HG02798 (cell line): ENCODE results near the gene COX4I1.
"Not testable (repeated sequence)": the region's sequence is repeated elsewhere in the genome, so short reads cannot be mapped to it uniquely, and the experiment has no call there.

Experiments
- ATAC-seq: cut with Tn5 transposase; IDR thresholded peaks from one replicate; pipeline ENCODE4 v1.9.1; 2021; ENCODE audit warnings: mild to moderate bottlenecking; ENCODE audit not compliant: unreplicated experiment, poor library complexity

Gene COX4I1

DNA sequence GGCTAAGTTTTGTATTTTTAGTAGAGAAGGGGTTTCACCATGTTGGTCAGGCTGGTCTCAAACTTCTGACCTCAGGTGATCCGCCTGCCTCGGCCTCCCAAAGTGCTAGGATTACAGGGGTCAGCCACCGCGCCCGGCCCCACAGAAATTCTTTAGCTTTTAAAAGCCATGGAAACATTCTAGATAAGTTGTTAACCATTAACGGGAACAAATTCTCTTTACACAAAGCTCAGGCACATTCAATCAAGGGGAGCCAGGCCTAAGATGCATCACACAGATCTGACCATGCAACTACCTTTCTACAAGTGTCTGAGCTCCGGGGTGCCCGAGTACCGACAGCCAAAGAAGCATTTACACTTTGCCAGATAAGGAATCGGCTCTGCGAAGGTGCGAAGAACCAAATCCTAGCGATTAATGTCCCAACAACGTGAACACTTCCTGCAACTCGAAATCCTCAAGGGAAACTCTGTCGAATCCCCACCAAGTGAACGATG is 1.2 kb upstream of the COX4I1 start:
- no peak for ATAC-seq

DNA sequence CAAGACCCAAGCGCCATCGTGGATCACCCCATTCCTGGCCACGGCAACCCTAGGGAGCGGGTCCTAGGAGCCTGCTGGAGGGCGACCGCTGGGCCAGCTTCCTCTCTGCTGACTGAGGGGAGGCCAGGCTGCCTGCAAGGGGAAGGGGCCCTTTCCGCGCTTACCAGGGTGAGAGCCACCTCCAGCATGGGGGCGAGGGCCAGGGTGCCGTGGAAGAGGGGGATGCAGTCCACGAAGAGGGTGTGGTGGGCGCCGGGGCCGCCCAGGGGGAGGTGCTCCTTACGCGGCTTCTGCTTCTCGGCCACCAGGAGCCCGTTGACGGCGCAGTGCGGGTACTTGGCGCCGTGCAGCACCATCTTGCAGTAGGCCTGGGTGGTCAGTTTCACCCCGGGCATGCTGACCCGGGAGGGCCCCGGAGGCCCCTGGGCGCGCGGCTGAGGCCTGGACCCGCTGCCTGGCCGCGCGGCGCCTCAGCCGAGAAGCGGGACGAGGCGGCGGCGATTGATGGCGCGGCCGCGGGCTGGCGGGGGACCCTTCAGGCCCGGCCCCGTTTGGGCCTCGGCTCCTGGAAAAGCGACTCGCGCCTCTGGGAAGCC is 496 bp upstream of the COX4I1 start:
- peak; percentile 28 for ATAC-seq

DNA sequence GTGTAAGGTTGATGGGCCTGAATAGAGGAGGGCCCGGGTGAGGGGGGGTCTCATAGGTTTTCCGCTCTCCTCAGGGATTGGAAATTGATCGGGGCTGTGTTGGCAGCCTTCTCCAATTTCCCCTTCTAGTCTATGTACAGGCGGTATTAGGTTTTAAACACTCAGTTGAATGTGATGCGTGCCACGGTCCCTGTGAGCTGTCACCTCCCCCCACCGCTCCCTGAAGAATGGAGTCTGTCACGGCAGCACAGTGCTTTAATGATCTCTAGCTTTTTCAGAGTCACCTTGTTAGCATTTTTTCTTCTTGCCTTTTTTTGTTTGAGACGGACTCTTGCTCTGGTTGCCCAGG is 800 bp downstream of the COX4I1 start:
- ATAC-seq, result no peak

GRCh38 chr16:85803570-85803969 is 4.1 kb downstream of the COX4I1 start:
- ATAC-seq, result no peak

DNA sequence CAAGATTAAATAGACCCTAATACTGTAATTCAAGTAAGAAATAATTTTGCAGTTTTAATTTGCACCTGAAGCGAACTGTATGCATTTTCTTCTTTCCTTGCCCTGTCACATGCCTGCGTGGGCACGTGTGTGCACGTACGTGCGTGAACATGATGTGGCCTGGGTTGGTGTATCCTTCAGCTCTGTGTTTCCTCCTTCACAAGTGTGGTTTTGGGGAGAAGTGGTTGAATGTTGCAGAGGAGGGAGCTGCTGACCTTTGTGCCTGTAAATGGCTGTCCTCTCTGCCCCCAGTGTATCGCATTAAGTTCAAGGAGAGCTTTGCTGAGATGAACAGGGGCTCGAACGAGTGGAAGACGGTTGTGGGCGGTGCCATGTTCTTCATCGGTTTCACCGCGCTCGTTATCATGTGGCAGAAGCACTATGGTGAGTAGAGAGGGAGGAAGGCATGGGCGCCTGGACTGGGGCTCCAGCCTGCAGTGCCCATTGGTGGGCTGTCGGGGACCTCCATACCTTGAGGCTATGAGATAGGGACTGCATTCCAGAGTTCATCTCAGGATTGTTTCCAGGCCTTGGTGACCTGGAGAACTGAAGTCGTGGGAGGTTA is 6.0 kb downstream of the COX4I1 start:
- ATAC-seq, result no peak

DNA sequence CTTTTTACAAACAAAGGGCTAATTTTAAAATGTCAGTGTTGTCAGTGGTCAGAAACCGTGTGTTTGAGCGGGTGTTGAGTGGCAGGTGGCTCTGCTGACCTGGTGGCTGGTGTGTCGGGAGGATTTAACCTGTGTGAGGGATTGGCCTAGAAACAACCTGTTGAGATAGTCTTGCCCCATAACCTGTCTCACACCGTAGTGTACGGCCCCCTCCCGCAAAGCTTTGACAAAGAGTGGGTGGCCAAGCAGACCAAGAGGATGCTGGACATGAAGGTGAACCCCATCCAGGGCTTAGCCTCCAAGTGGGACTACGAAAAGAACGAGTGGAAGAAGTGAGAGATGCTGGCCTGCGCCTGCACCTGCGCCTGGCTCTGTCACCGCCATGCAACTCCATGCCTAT is 7.0 kb downstream of the COX4I1 start:
- ATAC-seq, result no peak

GRCh38 chr16:85807340-85807739 is 7.8 kb downstream of the COX4I1 start:
- not testable (repeated sequence) for ATAC-seq

GRCh38 chr16:85808104-85808503 is 8.6 kb downstream of the COX4I1 start:
- not testable (repeated sequence) for ATAC-seq

- no peak for ATAC-seq
These were observed 9.4 kb downstream of the COX4I1 start for GRCh38 chr16:85808926-85809325.

DNA sequence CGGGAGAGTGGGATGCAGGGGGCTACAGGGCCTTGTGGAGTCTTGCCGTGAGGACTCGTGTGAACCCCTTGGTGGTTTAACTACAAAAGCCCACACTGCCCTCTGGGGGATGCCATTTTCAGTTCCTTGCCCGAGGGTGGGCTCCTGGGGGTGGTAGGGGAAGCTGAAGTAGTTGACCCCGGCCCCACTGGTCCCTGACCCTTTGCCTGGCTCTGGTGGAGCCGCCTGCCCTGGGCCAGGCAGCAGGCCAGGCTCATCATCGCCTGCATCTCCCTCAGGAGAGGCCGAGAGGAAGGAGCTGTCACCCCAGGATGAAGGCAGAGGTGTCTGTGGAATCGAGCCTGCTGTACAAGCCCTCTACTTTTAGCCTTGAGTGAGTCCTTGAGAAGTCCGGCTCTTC is 10.2 kb downstream of the COX4I1 start:
- ATAC-seq, result no peak

- ATAC-seq, result no peak
These were observed 10.7 kb downstream of the COX4I1 start for GRCh38 chr16:85810097-85810741.

- no peak for ATAC-seq
These were observed 11.2 kb downstream of the COX4I1 start for GRCh38 chr16:85810742-85811115.

DNA sequence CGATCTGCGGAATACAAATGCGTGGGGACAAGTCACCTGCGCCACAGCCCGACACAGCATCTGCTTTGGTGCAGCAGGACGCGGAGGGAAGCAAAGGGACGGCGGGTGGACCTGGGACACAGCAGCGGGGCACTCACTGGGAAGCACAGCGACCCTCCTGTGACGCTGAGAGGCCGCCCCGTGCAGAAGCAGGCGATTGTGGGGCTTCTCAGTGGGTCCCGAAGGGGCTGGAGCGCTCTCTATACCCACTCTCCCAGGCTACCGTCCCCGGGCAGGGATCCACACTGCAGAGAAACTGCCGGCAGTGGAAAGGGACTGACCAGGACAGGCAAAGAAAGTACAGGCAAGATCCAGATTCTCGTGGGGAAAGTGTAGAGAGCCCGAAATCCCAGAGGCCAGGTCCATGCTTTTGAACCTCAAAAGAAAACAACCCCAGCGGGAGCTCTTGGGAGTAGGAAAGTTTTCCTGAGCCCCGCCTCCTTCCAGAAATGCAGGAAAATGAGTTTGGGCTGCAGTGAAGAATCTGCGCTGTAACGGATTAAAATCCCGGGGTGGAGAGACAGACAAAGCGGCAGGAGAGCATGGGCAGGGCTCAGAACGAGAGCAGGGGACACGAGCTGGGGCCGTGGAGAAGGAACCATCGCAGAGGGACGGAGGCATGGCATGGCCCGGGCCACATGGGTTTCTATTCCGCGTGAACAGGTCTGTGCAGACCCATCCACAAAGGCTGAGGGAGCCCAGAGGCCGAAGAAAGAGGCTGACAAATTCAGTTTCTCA is 12.7 kb downstream of the COX4I1 start:
- ATAC-seq, result no peak

DNA sequence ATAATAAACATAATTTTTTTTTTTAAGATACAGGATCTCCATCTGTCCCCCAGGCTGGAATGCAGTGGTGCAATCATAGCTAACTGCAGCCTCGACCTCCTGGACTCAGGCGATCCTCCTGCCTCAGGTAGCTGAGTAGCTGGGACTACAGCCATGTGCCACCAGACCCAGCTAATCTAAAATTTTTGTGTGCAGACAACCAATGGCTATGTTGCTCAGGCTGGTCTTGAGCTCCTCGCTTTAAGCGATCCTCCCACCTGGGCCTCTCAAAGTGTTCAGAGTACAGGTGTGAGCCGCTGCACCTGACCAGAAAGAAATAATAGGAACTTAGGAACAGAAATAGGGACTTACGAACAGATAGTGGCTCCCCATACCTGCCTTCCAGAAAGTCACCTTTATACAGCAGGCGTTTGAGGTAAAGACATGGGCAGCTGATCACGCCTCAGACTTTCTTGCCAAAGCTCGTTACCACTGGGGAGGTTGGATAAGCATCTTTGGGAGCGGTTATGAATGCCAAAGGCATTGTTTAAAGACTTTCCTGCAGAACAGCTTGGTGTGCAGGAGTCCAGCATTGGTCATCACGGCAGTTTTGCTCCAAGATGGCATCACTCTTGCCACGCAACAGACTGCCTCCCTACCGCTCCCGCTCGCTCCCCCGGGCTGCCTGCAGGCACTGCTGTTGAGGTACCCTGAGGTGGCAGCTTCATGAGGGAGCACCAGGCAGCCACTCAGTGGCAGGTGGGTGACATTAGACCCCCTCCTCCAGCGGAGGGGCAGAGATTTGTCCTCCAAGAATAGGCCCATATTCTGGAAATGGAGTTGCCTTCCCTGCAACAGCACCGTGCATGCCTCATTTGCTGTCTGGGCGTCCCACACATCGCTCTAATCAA is 13.6 kb downstream of the COX4I1 start:
- ATAC-seq, result no peak

DNA sequence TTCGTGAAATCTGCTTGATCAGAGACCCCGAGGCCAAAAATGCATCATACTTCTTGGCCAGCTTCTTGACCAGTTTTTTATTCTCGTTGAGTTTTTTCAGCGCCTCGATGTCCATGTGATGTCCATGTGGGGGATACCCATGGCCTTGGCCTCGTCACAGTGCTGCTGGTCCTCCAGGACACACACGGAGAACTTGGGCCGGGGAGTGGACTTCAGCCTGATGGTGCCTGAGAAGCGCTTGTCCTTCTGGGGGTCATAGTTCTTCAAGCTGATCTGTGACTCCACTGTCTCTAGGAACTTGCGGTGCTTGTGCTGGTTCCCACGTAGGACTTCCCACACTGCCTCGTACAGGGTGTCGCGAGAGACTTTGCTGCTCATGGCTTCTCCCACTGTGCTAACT is 16.7 kb downstream of the COX4I1 start:
- no peak for ATAC-seq

DNA sequence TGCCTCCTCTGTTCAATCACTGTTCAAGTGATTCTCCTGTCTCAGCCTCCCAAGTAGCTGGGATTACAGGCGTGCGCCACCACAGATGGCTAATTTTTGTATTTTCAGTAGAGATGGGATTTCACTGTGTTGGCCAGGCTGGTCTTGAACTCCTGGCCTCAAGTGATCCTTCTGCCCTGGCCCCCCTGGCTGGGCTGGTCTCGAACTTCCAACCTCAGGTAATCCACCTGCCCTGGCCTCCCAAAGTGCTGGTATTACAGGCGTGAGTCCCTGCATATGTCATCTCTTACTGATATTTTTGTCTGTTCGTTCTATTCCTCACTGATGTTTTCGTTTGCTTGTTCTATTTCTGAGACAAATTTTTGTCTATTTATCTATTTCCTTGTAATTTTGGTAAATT is 17.7 kb downstream of the COX4I1 start:
- ATAC-seq, result not testable (repeated sequence)

GRCh38 chr16:85819245-85819644 is 19.8 kb downstream of the COX4I1 start:
- peak; percentile 59 for ATAC-seq

DNA sequence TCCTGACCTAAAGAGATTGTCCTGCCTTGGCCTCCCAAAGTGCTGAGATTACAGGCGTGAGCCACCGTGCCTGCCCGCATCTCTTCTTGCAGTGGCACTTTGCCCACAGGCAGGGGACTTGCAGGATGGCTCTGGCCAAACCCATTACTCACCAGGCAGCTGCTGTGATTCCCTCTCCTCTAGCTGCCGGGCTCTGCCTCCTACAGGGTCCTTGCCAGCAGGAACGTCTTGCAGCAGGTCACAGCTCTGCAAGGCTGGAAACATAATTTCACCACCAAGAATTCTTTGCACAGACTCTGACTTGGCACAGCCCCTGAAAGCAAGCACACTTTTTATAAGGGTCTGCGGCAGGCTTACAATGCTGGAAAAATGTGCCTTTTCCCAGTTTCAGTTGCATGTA is 20.3 kb downstream of the COX4I1 start:
- no peak for ATAC-seq

DNA sequence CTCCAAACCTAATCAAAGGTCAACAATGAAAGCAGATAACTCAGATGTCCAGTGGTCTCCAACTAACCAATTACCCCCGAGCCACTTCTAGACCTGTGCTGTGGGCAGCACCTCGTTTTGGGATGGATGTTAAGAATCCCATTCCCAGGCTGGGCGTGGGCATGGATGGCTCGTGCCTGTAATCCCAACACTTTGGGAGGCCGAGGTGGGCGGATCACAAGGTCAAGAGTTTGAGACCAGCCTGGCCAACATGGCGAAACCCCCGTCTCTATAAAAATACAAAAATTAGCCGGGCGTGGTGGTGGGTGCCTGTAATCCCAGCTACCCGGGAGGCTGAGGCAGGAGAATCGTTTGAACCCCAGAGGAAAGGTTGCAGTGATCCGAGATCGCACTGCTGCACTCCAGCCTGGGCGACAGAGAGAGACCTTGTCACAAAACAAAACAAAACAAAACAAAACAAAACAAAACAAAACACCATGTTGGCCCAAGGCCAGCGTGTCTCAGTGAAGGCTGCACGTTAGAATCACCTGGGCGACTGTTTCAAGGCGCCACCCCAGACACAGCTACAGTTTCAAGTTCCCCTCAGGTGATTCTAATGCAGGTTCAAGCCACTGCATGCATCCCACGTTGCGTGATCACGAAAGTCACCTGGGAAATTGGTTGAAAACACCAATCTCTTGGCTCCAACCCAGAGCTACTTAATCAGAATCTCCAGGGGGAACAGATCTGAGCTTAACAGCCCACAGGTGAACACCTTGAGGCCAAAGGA is 21.3 kb downstream of the COX4I1 start:
- ATAC-seq, result no peak
